GM18505 (cell line): ENCODE measurements around the gene MYLIP.
A peak's percentile ranks its signal among the peaks of the same experiment; 100 is the strongest.

Experiments
- ATAC-seq: cut with Tn5 transposase; IDR thresholded peaks from one replicate; pipeline ENCODE4 v1.9.1; 2021; ENCODE audit not compliant: unreplicated experiment
- POLR2A ChIP-seq: IDR thresholded peaks from 4 replicates; pipeline ENCODE4 v1.6.1; 2011; ENCODE audit warnings: borderline replicate concordance; ENCODE audit not compliant: insufficient read depth, insufficient read length; ENCODE audit errors: extremely low read depth

Gene MYLIP

DNA sequence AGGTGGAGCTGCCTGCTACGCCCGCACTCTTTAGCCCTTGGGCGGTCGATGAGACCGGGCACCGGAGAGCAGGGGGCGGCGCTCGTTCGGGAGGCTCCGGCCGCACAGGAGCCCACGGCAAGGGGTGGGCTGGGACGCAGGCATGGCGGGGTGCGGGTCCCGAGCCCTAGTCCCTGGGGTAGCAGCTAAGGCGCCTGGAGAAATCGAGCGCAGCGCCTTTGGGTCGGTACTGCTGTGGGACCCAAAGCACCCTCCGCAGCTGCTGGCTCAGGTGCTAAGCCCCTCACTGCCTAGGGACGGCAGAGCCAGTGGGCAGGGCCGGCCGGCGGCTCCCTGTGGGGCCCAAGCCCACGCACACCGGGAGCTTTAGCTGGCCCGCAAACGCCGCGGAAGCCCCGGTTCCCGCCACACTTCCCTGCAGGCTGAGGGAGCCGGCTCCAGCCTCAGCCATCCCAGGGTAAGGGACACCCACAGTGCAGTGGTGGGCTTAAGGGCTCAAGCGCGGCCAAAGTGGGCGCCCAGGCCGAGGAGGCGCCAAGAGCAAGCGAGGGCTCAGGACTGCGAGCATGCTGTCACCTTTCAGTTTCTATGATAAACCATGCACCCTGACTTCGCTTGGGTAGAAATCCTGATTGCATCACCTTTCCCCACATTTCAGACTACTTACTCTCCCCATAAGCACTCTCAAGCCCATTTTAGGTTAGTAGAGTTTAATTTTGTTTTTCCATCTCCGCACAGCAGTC lies 52.0 kb downstream of the MYLIP start:
- TF ChIP-seq POLR2A, result no peak
- no peak for ATAC-seq

DNA sequence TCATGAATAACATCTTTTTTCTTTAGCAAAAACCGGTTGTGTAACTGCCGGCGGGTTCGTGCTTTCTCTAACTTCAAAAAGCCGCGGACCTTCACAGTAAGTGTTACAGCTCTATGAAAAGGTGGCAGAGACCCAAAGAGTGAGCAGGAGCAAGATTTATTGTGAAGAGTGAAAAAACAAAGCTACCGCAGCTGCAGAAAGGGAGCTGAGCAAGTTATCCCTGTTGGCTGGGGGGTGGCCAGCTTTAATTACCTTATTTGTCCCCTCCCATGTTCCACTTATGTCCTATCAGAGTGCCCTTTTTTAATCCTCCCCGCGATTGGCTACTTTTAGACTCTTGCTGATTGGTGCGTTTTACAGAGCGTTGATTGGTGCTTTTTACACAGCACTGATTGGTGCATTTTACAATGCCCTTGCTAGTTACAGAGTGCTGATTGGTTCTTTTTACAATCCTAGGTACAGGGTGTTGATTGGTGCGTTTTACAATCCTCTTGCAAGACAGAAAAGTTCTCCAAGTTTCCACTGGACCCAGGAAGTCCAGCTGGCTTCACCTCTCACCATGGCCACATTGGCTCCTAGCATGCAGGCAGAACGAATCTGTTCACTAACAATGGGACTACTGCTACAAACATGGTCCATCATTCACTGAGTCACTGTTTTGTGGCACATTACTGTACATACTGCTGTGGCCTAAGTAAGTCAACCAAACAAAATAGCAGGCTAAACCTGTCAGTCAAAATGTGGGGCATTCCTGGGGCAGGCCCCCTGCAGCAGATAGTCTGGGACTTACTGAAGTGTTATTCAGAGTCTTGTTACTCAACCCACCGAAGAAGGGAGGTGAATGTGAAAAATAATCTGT lies 52.8 kb downstream of the MYLIP start:
- TF ChIP-seq POLR2A, result no peak
- ATAC-seq, result no peak

DNA sequence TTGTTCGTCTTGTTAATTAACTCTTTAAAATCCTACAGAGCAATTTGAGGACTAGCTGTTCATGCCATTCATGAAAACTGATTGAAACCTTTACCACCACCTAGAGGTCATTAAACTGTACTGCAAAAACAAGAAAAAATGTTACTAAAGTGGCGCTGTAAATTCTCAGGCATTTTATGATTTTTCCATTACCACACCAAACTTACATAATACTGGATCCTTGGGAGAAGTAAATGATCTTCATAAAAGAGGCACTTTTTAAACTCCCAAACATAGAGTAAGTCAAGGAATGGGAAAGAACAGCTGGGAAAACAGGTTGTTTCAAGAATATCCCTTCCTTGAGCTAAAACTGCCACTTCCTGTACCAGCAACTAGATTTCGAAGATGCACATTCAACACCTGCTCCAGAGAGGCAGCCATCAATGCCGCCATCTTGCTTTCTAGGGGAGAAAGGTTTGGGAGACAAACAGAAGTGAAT lies 54.3 kb downstream of the MYLIP start:
- no peak for TF ChIP-seq POLR2A
- no peak for ATAC-seq

DNA sequence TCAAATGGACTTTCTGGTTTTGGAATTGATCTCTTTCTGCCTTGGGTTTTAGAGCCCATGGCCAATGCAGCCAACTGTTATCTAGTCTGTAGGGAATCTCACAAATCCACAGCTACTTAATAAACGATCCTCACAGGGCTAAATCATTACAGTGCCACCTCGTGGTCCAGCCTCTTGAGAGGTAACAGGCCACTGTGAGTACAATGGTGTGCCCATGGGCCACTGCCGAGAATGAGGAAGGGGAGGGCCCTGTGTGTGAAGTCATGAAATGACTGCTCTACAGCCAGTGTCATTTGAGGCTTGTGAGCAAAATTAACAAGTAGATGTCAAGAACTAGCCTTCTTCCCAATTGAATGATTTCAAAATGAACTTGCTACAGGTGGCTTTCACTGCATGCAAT lies 55.2 kb downstream of the MYLIP start:
- ATAC-seq, result peak; percentile 65

DNA sequence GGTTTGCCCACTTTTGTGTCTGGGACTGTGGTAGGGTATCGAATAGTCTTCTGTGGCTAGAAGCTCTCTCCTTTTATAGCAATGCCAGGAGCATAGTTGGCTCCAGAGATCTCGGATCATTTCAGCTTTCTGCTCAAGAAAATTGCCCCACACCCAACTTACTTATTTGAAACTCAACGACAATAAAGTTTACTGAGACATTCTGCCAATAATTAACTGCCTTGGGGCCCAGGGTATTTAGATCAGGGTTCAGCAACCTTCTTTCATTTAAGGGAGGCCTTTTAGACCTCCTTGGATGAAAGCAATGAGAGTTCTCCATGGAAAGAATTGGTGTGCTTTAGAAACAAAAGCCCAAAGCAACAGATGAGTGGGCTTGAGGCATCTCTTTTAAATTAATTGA lies 55.7 kb downstream of the MYLIP start:
- TF ChIP-seq POLR2A, result no peak
- peak; percentile 29 for ATAC-seq

More for the DNA sequence above, 55.2 kb downstream of the MYLIP start:
- no peak for TF ChIP-seq POLR2A

DNA sequence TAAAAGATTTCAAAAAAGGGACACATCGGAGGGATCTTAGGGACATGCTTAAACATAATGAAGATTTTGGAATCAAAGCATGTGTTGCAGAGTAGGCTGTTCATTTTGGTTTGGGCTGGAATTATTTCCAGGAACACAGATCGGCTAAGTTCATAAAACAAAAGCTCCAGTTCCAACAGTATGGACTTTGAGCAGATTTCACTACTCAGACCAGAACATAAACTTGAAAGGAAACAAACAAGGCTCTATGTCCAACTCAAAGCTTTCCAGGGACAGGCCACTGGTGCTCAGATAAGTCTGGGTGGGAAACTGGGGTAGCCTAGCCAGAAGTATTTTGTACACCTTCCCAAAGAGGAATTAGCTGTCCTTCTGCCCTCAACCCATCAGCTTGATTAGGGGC lies 58.3 kb downstream of the MYLIP start:
- no peak for TF ChIP-seq POLR2A
- ATAC-seq, result no peak

DNA sequence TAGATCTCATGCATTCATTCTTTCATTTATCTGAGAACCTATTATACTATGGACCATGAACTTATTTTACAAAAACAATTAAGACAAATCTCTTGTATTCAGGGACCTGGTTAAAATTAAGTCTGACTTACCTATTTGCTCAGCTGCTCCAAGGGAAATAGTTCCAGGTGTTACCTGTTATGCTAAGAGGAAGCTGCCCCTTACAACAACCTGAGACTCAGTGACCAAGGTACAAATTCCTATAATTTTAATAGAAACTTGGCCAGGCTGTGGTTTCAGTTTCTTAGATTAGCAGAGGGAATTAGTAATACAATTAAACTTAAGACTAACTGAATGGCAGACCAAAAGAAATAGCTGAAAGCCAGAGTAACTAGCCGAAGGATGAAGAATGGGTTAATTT lies 61.3 kb downstream of the MYLIP start:
- no peak for ATAC-seq
- TF ChIP-seq POLR2A, result no peak

DNA sequence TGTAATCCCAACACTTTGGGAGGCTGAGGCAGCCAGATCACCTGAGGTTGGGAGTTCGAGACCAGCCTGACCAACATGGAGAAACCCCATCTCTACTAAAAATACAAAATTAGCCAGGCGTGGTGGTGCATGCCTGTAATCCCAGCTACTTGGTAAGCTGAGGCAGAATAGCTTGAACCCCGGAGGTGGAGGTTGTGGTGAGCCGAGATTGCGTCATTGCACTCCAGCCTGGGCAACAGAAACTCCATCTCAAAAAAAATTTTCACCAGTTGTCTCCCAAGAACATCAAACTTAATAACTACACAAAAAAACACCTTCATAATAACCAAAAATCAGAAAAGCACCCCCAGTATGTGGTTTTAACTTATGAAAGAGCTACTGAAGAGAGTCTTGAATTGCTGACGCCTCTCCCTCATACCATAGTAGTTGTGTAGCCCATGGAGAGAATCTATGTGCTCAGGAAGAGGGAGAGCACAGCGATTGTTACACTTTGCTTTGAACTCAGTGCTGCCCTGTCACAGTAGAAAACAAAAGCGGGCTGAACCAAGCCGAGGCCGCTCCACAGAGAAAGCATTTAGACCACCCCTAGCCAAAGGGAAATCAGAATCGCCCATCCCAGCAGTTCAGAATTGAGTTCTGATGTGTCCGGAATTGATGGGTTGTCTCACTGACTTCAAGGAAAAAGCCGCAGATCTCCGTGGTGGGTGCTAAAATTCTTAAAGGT lies 67.5 kb downstream of the MYLIP start:
- TF ChIP-seq POLR2A, result no peak
- ATAC-seq, result no peak

DNA sequence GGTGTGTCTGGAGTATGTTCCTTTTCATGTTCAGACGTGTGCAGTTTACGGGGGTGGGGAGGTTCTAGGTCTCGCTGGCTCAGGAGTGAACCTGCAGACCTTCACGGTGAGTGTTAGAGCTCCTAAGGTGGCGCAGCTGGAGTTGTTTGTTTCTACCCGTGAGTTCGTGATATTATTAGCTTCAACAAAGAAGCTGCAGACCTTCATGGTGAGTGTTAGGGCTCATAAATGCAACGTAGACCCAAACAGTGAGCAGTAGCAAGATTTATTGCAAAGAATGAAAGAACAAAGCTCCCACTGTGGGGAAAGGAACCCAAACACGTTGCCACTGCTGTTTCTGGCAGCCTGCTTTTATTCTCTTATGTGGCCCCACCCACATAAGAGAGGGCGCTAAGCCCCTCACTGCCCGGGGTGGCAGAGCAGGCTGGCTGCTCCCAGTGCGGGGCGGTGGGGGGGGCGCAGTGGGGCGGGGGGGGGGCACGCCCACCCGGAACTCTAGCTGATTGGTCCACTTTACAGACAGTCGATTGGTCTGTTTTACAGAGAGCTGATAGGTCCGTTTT lies 68.2 kb downstream of the MYLIP start:
- no peak for ATAC-seq
- no peak for TF ChIP-seq POLR2A
